GM12878 (cell line): ENCODE measurements around the gene VSTM4.

Source experiments
- ESRRA ChIP-seq: IDR thresholded peaks from 2 replicates; pipeline ENCODE4 v1.6.1; 2012; ENCODE audit warnings: mild to moderate bottlenecking, low read length, improper control_type of control experiment
- FOS ChIP-seq: IDR thresholded peaks from 3 replicates; pipeline ENCODE4 v1.6.1; 2011; ENCODE audit warnings: borderline replicate concordance; ENCODE audit not compliant: insufficient read length; ENCODE audit errors: extremely low read depth
- MTA3 ChIP-seq: IDR thresholded peaks from 2 replicates; pipeline ENCODE4 v1.6.1; 2012; ENCODE audit warnings: low read length, inconsistent platforms, borderline replicate concordance
- ZSCAN29 ChIP-seq: fragments of 450-650 bp; IDR thresholded peaks from 2 replicates; pipeline ENCODE4 v1.6.1; 2017; ENCODE audit warnings: mild to moderate bottlenecking, moderate library complexity

- TF ChIP-seq FOS (no peak), ZSCAN29 (no peak), MTA3 (no peak), ESRRA (no peak)
Observed at GRCh38 chr10:49081547-49082275, 33.6 kb downstream of the VSTM4 start.
